GM18517 (cell line): ENCODE results near the gene HIGD2A.

Experiments used
- ATAC-seq: cut with Tn5 transposase; IDR thresholded peaks from one replicate; pipeline ENCODE4 v1.9.1; 2021; ENCODE audit warnings: mild to moderate bottlenecking, moderate library complexity; ENCODE audit not compliant: unreplicated experiment

Gene HIGD2A

GRCh38 chr5:176388444-176389134 is at the start of gene HIGD2A, which contains the start of gene NOP16:
TSS of gene HIGD2A (plus strand) at chr5:176388751. CDS start at chr5:176388820, 69 bp downstream.
TSS of gene NOP16 (minus strand) at chr5:176388598. CDS start at chr5:176388539, 59 bp downstream.
- ATAC-seq: peak; percentile 84

- no peak for ATAC-seq
These were observed 49.2 kb upstream of the HIGD2A start for GRCh38 chr5:176339304-176339703.

- no peak for ATAC-seq
These were observed 47.0 kb upstream of the HIGD2A start for GRCh38 chr5:176341325-176342157.

GRCh38 chr5:176342158-176342483 is 46.4 kb upstream of the HIGD2A start:
- ATAC-seq: no peak

- ATAC-seq: no peak
These were observed 45.6 kb upstream of the HIGD2A start for GRCh38 chr5:176342766-176343458.

- no peak for ATAC-seq
These were observed 38.1 kb upstream of the HIGD2A start for GRCh38 chr5:176350416-176350815.

GRCh38 chr5:176352116-176352878 is 36.3 kb upstream of the HIGD2A start:
- ATAC-seq: no peak

- ATAC-seq: no peak
These were observed 35.0 kb upstream of the HIGD2A start for GRCh38 chr5:176353533-176353932.

GRCh38 chr5:176355400-176356178 is 33.0 kb upstream of the HIGD2A start:
- no peak for ATAC-seq

GRCh38 chr5:176356179-176356566 is 32.4 kb upstream of the HIGD2A start:
- ATAC-seq: no peak

- ATAC-seq: no peak
These were observed 28.9 kb upstream of the HIGD2A start for GRCh38 chr5:176359658-176360057.

- ATAC-seq: no peak
These were observed 27.6 kb upstream of the HIGD2A start for GRCh38 chr5:176360894-176361436.

- ATAC-seq: peak; percentile 87
These were observed 26.9 kb upstream of the HIGD2A start, which contains the start of gene KIAA1191 for GRCh38 chr5:176361437-176362232. TSS of gene KIAA1191 (minus strand) at chr5:176361764. CDS start at chr5:176359508, 2,256 bp downstream.

GRCh38 chr5:176362233-176362490 is 26.4 kb upstream of the HIGD2A start:
- peak; percentile 7 for ATAC-seq

- ATAC-seq: no peak
These were observed 23.7 kb upstream of the HIGD2A start for GRCh38 chr5:176364765-176365350.

- ATAC-seq: no peak
These were observed 23.0 kb upstream of the HIGD2A start, which contains the start of gene ARL10 for GRCh38 chr5:176365351-176366231. TSS of gene ARL10 (plus strand) at chr5:176365487. CDS start at chr5:176365564, 77 bp downstream.

- no peak for ATAC-seq
These were observed 22.2 kb upstream of the HIGD2A start for GRCh38 chr5:176366232-176366894.
